GM23338 (cell line): ENCODE data around the gene TMEM174. TPM values are rescaled to one million over a fixed set of nuclear protein-coding genes. Genes with fewer than 3 reads are reported as not detected.
A peak's percentile ranks its signal among the peaks of the same experiment; 100 is the strongest.

Experiments
- ATAC-seq: fragments of 200-7000 bp; cut with Tn5 transposase; 3 replicates; pipeline ENCODE4 v1.9.1; 2020
- DNase-seq: peaks from one replicate; pipeline ENCODE4 v3.0.0-alpha.2; 2015; ENCODE audit warnings: low spot score
- H2AFZ ChIP-seq: fragments of 200-600 bp; sonication (generic); 2 replicates; pipeline ENCODE4 v1.8.0; 2016; ENCODE audit warnings: antibody characterized with exemption, mild to moderate bottlenecking, moderate library complexity
- H3F3A ChIP-seq: fragments of 200-600 bp; sonication (generic); replicated peaks from 2 replicates; pipeline ENCODE4 v1.8.0; 2017; ENCODE audit warnings: antibody characterized with exemption, mixed run types, low read depth
- H3K27ac ChIP-seq: fragments of 200-600 bp; sonication (generic); 2 replicates; pipeline ENCODE4 v1.6.1; 2016; ENCODE audit warnings: low read depth
- H3K27me3 ChIP-seq: fragments of 200-600 bp; sonication (generic); 2 replicates; pipeline ENCODE4 v1.8.0; 2016; ENCODE audit warnings: mild to moderate bottlenecking, mixed run types, moderate library complexity; ENCODE audit not compliant: insufficient read depth
- H3K36me3 ChIP-seq: fragments of 200-600 bp; sonication (generic); 2 replicates; pipeline ENCODE4 v1.8.0; 2016; ENCODE audit warnings: mild to moderate bottlenecking; ENCODE audit not compliant: insufficient read depth
- H3K4me1 ChIP-seq: fragments of 200-600 bp; sonication (generic); 2 replicates; pipeline ENCODE4 v1.8.0; 2016; ENCODE audit warnings: mild to moderate bottlenecking, moderate library complexity; ENCODE audit not compliant: insufficient read depth
- H3K4me2 ChIP-seq: fragments of 200-600 bp; sonication (generic); 2 replicates; pipeline ENCODE4 v1.7.1; 2017; ENCODE audit warnings: mixed run types
- H3K4me3 ChIP-seq: fragments of 200-600 bp; sonication (generic); 2 replicates; pipeline ENCODE4 v1.6.1; 2016; ENCODE audit warnings: mixed run types
- H3K79me2 ChIP-seq: fragments of 200-600 bp; sonication (generic); replicated peaks from 2 replicates; pipeline ENCODE4 v1.8.0; 2017; ENCODE audit warnings: mild to moderate bottlenecking; ENCODE audit not compliant: insufficient read depth
- H3K9me2 ChIP-seq: fragments of 200-600 bp; sonication (generic); 2 replicates; pipeline ENCODE4 v1.8.0; 2017; ENCODE audit not compliant: insufficient read depth
- H4K20me1 ChIP-seq: fragments of 200-600 bp; sonication (generic); replicated peaks from 2 replicates; pipeline ENCODE4 v1.8.0; 2017; ENCODE audit warnings: mild to moderate bottlenecking; ENCODE audit not compliant: insufficient read depth
- H3K27ac Mint-ChIP-seq: 2 replicates; pipeline ENCODE4 v1.8.0; 2020; ENCODE audit warnings: inconsistent platforms, mild to moderate bottlenecking, moderate library complexity, mixed read lengths
- H3K27me3 Mint-ChIP-seq: 3 replicates; pipeline ENCODE4 v1.8.0; 2022; ENCODE audit warnings: low read depth, mild to moderate bottlenecking, moderate library complexity, mixed read lengths, inconsistent platforms; ENCODE audit not compliant: insufficient read depth, poor library complexity
- H3K36me3 Mint-ChIP-seq: 3 replicates; pipeline ENCODE4 v1.8.0; 2021; ENCODE audit warnings: low read depth, mild to moderate bottlenecking, inconsistent platforms, moderate library complexity, mixed read lengths
- H3K4me1 Mint-ChIP-seq: 3 replicates; pipeline ENCODE4 v1.8.0; 2020; ENCODE audit warnings: mild to moderate bottlenecking, inconsistent platforms, mixed read lengths
- H3K4me3 Mint-ChIP-seq: 3 replicates; pipeline ENCODE4 v1.8.0; 2021; ENCODE audit warnings: moderate library complexity, mild to moderate bottlenecking, inconsistent platforms, mixed read lengths
- H3K9me3 Mint-ChIP-seq: 3 replicates; pipeline ENCODE4 v1.8.0; 2020; ENCODE audit warnings: moderate library complexity, mild to moderate bottlenecking, inconsistent platforms, mixed read lengths
- CTCF ChIP-seq, 2 experiments: fragments of 200-600 bp in 1 of 2; sonication (generic) in 1 of 2; conservative IDR thresholded peaks; 2 replicates each; pipeline versions ENCODE4 v1.5.1 to v1.6.1; 2016 to 2017; ENCODE audit warnings: antibody characterized with exemption in 2 of 2, low read depth in 2 of 2, mild to moderate bottlenecking in 2 of 2, moderate library complexity in 1 of 2
- EZH2 ChIP-seq: fragments of 200-600 bp; sonication (generic); IDR thresholded peaks from one replicate; pipeline ENCODE4 v1.8.0; 2017; ENCODE audit warnings: antibody characterized with exemption, mild to moderate bottlenecking, low read depth; ENCODE audit not compliant: unreplicated experiment
- EZH2phosphoT487 ChIP-seq: fragments of 200-600 bp; sonication (generic); IDR thresholded peaks from one replicate; pipeline ENCODE4 v1.8.1; 2018; ENCODE audit warnings: antibody characterized with exemption; ENCODE audit not compliant: unreplicated experiment
- NANOG ChIP-seq: IDR thresholded peaks from 2 replicates; pipeline ENCODE4 v1.6.1; 2016; ENCODE audit warnings: antibody characterized with exemption, borderline replicate concordance
- POLR2AphosphoS5 ChIP-seq: IDR thresholded peaks from 2 replicates; pipeline ENCODE4 v1.6.1; 2016; ENCODE audit warnings: antibody characterized with exemption, low read depth
- REST ChIP-seq: IDR thresholded peaks from one replicate; pipeline ENCODE4 v1.6.1; 2018; ENCODE audit warnings: antibody characterized with exemption; ENCODE audit not compliant: unreplicated experiment
- ZNF114 ChIP-seq: fragments of 250-450 bp; sonication (Bioruptor Pico); IDR thresholded peaks from 2 replicates; pipeline ENCODE4 v1.5.0; 2020; ENCODE audit warnings: mild to moderate bottlenecking, moderate library complexity
- ZNF462 ChIP-seq: fragments of 250-450 bp; sonication (Bioruptor Pico); IDR thresholded peaks from 2 replicates; pipeline ENCODE4 v1.5.0; 2020; ENCODE audit warnings: mild to moderate bottlenecking, moderate library complexity
- polyA plus RNA-seq: library from polyadenylated mRNA; unstranded; fragments of >200 nt; fragmentation: Nextera tagmentation; extraction: Ambion mirVana; gene quantifications from 2 replicates; pipeline ENCODE4 v1.2.1, GENCODE V29; 2016
- total RNA-seq: library from RNA; depleted of rRNA; stranded (reverse); fragments of >200 nt; shearing (Covaris generic); gene quantifications from 2 replicates; pipeline ENCODE4 v1.2.3, GENCODE V29; 2014

Gene TMEM174
- total and polyA plus RNA-seq, 2 experiments from 2014 or later, result not detected

GRCh38 chr5:73189871-73190376 lies 16.9 kb downstream of the TMEM174 start:
- Mint-ChIP-seq H3K27ac (peak overlapping the region; percentile 75; the same call in 1 of the 2 replicates), H3K4me3 (no peak overlapping the region), H3K4me1 (peaks cover 19% of the 10 kb centered on the region), H3K27me3 (peaks cover 8% of the 10 kb centered on the region), H3K9me3 (peaks cover 5% of the 10 kb centered on the region), H3K36me3 (peaks cover 5% of the 10 kb centered on the region; the same call in 1 of the 3 replicates)
- Histone ChIP-seq H3K27ac (no peak overlapping the region), H3K4me3 (no peak overlapping the region), H3K79me2 (no peaks in the 10 kb centered on the region), H3K36me3 (no peaks in the 10 kb centered on the region), H2AFZ (peak overlapping the region; percentile 81), H3K4me2 (no peak overlapping the region), H3K9me2 (peaks cover 11% of the 10 kb centered on the region), H3K4me1 (peaks cover 14% of the 10 kb centered on the region), H4K20me1 (no peaks in the 10 kb centered on the region), H3K27me3 (no peaks in the 10 kb centered on the region), H3F3A (no peaks in the 10 kb centered on the region)
- DNase-seq, result peak; percentile 48
- peak; percentile 66 for ATAC-seq
- TF ChIP-seq ZNF462 (no peak), POLR2AphosphoS5 (no peak), CTCF (conservative IDR thresholded peaks at IDR 0.05; ENCODE audit: low read depth in 2 of 2) (no peak), NANOG (no peak), EZH2phosphoT487 (no peak), ZNF114 (CRISPR knock-in tag) (no peak), EZH2 (no peak), REST (no peak)
